Measurements from ENCODE around the gene OXCT2. TPM values are rescaled to one million over a fixed set of nuclear protein-coding genes. Genes with fewer than 3 reads are reported as not detected.

Gene OXCT2
- total and polyA plus RNA-seq, 2 of the 13 experiments (the other 11 are each of a cell fraction or from before 2014, with no cell fraction given) = 0.21 to 0.33 TPM

DNA sequence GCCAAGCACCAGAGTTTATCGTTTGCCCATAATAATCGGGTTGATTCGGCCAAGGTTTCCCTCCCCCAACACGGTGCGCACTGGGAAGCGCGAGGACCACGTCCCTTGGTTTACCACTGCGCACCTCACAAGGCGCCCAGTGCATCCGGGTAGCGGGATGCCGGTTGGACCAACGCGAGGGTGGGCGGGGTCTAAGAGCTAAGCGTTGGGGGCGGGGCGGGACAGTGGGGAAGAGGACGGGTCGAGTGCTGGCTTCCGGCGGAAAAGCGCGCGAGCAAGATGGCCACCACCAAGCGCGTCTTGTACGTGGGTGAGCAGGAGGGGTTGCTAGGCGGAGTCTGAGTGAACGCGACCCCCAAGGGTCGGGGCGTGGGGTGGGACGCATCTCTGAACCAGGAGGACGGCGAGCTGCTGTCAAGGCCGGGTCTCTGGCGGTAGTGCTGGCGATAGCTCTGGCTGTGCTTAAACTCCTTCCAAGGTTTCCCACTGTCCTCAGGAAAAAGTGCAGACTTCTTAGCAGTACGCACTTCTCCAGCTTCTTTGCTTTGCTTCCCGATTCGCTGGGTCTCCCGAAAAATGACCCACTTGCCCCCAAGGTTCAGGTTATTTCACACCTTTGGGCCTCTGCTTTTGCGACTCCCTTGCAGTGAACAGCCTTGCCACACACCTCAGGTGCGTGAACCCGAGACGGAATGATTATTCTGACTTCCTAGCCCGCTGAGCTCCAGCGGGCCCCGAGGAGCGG, 32.4 kb downstream of the OXCT2 start, which contains the start of gene PPIE (continued):
- TF ChIP-seq ZC3H13 (CRISPR knock-in tag; IDR thresholded peaks at IDR 0.05) (no peak), MLLT10 (CRISPR knock-in tag; IDR thresholded peaks at IDR 0.05) (no peak), ZNF343 (CRISPR knock-in tag; IDR thresholded peaks at IDR 0.05) (no peak)
- TF ChIP-seq, protein P1, sequence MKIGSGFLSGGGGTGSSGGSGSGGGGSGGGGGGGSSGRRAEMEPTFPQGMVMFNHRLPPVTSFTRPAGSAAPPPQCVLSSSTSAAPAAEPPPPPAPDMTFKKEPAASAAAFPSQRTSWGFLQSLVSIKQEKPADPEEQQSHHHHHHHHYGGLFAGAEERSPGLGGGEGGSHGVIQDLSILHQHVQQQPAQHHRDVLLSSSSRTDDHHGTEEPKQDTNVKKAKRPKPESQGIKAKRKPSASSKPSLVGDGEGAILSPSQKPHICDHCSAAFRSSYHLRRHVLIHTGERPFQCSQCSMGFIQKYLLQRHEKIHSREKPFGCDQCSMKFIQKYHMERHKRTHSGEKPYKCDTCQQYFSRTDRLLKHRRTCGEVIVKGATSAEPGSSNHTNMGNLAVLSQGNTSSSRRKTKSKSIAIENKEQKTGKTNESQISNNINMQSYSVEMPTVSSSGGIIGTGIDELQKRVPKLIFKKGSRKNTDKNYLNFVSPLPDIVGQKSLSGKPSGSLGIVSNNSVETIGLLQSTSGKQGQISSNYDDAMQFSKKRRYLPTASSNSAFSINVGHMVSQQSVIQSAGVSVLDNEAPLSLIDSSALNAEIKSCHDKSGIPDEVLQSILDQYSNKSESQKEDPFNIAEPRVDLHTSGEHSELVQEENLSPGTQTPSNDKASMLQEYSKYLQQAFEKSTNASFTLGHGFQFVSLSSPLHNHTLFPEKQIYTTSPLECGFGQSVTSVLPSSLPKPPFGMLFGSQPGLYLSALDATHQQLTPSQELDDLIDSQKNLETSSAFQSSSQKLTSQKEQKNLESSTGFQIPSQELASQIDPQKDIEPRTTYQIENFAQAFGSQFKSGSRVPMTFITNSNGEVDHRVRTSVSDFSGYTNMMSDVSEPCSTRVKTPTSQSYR (CRISPR knock-in tag; IDR thresholded peaks at IDR 0.05; ENCODE audit: borderline replicate concordance) = 0 out of 2 replicates have a peak, but pooled peaks have one; percentile 31
- TF ChIP-seq, protein P2, sequence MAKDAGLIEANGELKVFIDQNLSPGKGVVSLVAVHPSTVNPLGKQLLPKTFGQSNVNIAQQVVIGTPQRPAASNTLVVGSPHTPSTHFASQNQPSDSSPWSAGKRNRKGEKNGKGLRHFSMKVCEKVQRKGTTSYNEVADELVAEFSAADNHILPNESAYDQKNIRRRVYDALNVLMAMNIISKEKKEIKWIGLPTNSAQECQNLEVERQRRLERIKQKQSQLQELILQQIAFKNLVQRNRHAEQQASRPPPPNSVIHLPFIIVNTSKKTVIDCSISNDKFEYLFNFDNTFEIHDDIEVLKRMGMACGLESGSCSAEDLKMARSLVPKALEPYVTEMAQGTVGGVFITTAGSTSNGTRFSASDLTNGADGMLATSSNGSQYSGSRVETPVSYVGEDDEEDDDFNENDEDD (CRISPR knock-in tag; IDR thresholded peaks at IDR 0.05; ENCODE audit: borderline replicate concordance) = 0 out of 2 replicates have a peak, but pooled peaks have one; percentile 25

- no TSS peak for BruUV-seq (replicated peaks)
- peak overlapping the region; percentile 19 for H2AFZ ChIP-seq (ENCODE audit: low read length)
- TF ChIP-seq KDM3A (CRISPR knock-in tag; IDR thresholded peaks at IDR 0.05; ENCODE audit: low read depth) (no peak), ZNF644 (CRISPR knock-in tag; IDR thresholded peaks at IDR 0.05; ENCODE audit: low read depth) (peak; percentile 27; the same call in 1 of the 2 replicates), ZNF652 (CRISPR knock-in tag; IDR thresholded peaks at IDR 0.05; ENCODE audit: borderline replicate concordance, low read depth) (peak; percentile 66; the same call in 1 of the 2 replicates), HNF4A (CRISPR knock-in tag; IDR thresholded peaks at IDR 0.05) (peak; percentile 27; the same call in 1 of the 2 replicates), SMC3 (IDR thresholded peaks at IDR 0.05; ENCODE audit: low read length) (no peak)
- TF ChIP-seq, protein P3, sequence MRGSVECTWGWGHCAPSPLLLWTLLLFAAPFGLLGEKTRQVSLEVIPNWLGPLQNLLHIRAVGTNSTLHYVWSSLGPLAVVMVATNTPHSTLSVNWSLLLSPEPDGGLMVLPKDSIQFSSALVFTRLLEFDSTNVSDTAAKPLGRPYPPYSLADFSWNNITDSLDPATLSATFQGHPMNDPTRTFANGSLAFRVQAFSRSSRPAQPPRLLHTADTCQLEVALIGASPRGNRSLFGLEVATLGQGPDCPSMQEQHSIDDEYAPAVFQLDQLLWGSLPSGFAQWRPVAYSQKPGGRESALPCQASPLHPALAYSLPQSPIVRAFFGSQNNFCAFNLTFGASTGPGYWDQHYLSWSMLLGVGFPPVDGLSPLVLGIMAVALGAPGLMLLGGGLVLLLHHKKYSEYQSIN (CRISPR knock-in tag; IDR thresholded peaks at IDR 0.05; ENCODE audit: borderline replicate concordance) = no peak
- peak overlapping the region in 2 of 3 experiments; percentile 3 to 34; a peak in 1 of 6 replicates for H3K4me3 ChIP-seq (replicated peaks in 1 of 3; ENCODE audit: insufficient read depth in 1 of 3, low read depth in 2 of 3, low read length in 3 of 3)
- H3K9ac ChIP-seq (ENCODE audit: insufficient read depth, low read depth, low read length) = no peak overlapping the region
- ChIA-PET POLR2A (no interaction called here), CTCF (ENCODE audit: low intra/inter-chr PET ratio, low total read pairs) (no interaction called here)
- in situ Hi-C loops (cut with HindIII; ENCODE audit: extremely low pct_ligation_motif_present, low pct_unique_long_range_greater_than_20kb) = no loop called here
- no peaks in the 10 kb centered on the region for H4K20me1 ChIP-seq (ENCODE audit: insufficient read depth, low read length)
- DNase-seq (ENCODE audit: low spot score) (peak; percentile 70), ATAC-seq (peak; percentile 75), FAIRE-seq (no peak)
- no peaks in the 10 kb centered on the region for H3K36me3 ChIP-seq (replicated peaks in 1 of 2; ENCODE audit: control insufficient read depth in 1 of 2, insufficient read depth in 2 of 2, low read length in 2 of 2)
- intact Hi-C loops (cut with micrococcal nuclease; ENCODE audit: unreplicated experiment) = no loop called here
- no peaks in the 10 kb centered on the region for H3K9me3 ChIP-seq (ENCODE audit: low read length)
- H3K79me2 ChIP-seq (ENCODE audit: insufficient read depth, low read length) = no peaks in the 10 kb centered on the region
- peaks cover 31% of the 10 kb centered on the region for H3K4me1 ChIP-seq (ENCODE audit: insufficient read depth, low read length)
- H3K27me3 ChIP-seq (ENCODE audit: control insufficient read depth in 1 of 2, insufficient read depth in 2 of 2, low read length in 2 of 2) = peaks cover 0 to 28% of the 10 kb centered on the region in 2 experiments; a peak in 2 of 5 replicates
- no peak overlapping the region for H3K27ac ChIP-seq (ENCODE audit: extremely low read length, insufficient read depth, low read length)
- 7% methylated on average over 9 of the region's 9 CpGs for WGBS (ENCODE audit: low lambda C conversion rate)
- peak overlapping the region; percentile 55 for H3K4me2 ChIP-seq (ENCODE audit: low read depth, low read length)
Measured at GRCh38 chr1:39737546-39738169, 33.5 kb downstream of the OXCT2 start.
